ENCODE data around the gene NOX5.

Gene NOX5

DNA sequence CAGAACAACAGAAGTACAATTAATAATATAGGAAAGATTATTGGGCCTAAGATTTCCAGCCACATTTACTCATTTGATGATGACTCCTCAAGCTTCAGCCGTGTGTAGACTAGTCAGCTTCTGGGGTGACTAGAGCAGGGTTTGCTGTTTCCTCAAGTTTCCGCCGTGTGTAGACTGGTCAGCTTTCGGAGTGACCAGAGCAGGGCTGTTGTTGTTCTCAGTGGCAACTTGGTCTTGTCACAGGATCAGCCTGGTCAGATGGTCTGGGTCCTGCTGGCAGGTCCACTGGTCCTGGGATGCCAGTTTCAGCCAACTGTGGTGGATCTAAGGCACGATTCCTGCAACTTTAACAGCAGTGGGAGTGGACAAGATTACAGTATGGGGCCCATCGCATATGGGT lies 21.8 kb upstream of the NOX5 start:
- DNase-seq, result no peak

DNA sequence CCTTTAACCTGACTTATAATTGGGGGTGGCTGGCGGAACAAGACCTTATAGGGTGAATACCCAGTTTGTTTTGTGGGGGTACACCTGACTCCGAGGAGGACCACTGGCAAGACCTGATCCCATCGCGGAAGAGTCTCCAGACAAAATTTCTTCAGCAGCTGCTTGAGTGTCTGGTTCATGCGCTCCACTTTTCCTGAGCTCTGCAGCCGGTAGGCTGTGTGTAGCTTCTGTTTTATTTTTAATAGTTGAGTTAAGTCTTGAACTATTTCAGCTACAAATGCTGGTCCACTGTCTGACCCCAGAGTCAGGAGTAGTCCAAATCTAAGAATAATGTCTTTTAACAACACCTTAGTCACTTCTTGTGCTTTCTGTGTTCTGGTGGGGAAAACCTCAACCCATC lies 21.2 kb upstream of the NOX5 start:
- DNase-seq, result no peak

DNA sequence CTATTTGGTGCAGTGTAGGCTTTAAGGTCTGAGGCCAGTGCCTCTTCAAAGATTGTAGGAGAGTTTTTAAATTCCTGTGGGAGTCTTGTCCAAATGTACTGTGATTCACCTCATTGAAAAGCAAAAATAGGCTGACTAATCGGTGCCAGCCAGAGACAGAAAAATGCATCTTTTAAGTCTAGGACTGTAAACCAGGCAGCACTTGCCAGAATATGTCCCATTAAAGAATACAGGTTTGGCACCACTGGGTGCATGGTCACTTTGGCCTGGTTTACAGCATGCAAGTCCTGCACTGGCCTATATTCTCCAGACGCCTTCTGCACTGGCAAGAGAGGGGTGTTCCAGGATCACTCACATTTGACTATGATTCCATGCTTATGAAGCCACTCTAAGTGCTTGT lies 20.3 kb upstream of the NOX5 start:
- DNase-seq, result no peak

DNA sequence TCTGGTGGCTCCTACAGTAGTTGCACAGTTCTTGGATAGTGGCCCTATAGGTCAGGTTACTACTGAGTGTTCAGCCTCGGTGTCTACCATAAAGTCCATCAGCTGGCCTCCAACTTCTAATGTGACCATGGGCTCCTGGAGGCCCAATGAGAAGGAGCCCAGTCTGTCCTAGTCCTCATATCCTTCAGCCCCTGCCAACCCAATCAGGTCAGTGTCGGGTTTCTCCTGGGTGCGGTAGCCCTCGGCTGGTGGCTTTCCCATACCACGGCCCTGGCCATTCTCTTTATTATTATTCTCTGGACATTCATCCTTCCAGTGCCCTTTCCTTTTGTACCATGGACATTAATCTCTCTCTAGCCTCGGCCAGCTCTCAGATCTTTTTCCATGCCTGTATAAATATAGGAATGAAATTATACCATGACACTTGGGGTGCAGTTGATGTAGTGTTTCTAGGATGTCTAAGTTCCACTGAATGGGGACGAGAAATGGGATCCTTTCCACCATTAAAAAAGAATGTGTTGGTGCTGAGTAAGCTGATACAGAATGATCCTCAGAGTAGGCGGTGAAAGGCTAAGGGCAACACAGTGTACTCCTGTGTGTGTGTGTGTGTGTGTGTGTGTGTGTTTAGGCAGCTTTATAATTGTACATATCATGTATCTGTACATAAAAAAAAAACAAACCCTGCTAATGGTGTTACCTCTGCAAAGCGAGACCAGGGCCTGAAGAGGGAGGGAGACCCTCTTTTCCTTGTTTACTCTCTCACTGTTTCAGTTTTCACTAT lies 19.3 kb upstream of the NOX5 start:
- no peak for DNase-seq

DNA sequence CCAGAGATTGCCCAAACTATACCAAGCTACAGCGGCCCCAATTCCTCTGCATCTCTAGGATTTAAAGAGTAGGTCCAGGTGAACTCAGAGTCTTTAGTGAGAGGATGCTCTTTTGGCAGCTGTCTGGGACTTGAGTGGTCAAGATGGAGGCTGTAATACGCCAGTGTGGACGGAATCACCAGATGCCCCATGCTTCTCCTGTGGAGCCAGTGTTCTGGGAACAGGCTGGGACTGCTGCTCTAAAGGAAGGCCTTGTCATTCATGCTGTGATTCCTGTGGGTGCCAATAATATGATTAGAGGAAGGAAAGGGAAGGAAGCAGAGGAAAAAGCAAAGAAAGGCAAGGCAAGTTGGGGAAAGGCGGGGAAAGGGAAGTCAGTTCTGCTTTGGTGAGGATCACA lies 17.4 kb upstream of the NOX5 start:
- no peak for DNase-seq

DNA sequence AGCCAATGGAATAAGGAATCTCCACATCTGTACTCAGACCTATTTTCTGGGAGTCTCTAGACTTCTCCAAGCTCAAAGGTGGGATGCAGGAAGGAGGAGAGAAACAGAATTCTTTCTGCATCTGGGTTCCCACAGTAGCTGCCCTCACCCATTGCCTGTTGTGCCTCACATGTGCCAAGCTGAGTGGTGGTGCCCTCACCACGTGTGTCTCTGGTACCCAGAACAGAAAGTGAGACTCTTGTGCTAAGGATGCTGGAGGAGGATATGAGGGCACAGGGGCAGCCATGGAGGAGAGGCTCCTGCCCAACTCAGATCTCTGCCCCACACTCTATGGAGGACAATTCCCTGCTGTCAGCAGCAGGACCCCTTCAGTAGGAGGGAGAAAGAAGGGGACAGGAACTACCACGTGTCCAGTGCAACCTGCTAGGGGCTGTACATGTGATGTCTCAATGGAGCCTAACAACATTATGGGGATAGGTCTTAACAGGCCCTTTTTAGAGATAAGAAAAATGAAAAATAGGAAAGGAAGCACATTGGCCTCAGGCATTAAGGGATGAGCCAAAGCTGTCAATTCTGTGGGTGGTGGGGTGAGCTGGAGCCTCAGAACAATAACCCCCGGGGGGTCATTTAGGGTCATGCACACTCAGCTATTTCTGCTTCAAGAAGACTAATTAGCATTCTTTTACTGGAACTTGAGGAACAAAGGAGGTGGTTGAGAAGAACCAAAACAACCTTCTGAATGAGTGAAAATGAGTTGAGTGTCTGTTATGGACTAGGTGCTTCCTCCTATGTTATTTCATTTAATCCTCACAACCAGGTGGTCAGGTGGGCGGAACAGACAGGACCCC lies 16.3 kb upstream of the NOX5 start:
- no peak for DNase-seq

DNA sequence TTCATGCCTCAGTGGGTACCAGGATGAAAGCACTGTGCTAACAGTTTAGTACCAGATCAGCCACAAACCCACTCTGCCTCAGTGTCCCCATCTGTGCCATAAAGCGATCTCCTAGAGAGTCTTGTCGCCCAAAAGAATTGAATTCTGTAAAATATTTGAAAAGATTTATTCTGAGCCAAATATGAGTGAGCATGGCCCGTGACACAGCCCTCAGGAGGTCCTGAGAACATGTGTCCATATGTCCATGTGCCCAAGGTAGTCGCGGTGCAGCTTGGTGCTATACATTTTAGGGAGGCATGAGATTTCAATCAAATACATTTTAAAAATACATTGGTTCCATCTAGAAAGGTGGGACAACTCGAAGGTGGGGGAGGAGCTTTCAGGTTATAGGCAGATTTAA lies 15.4 kb upstream of the NOX5 start:
- no peak for DNase-seq

DNA sequence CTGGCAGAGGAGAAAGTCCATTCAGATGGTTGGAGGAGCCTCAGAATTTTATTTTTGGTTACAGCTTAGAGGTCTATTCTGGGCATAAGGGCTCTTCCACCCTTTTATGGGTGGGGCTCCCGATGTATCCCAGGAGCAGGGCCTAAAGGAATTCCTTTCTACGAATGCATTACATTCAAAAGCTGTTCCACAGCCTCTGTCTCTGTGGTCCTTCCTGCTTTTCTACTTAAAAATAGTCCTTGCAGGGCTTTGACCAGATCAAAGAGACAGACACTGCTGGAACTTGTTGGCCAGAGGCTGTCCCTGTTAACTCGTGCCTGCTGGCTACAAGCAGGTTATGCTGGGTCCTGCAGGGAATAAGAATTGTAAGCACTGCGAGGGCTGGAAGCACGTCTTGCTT lies 14.4 kb upstream of the NOX5 start:
- DNase-seq, result no peak

DNA sequence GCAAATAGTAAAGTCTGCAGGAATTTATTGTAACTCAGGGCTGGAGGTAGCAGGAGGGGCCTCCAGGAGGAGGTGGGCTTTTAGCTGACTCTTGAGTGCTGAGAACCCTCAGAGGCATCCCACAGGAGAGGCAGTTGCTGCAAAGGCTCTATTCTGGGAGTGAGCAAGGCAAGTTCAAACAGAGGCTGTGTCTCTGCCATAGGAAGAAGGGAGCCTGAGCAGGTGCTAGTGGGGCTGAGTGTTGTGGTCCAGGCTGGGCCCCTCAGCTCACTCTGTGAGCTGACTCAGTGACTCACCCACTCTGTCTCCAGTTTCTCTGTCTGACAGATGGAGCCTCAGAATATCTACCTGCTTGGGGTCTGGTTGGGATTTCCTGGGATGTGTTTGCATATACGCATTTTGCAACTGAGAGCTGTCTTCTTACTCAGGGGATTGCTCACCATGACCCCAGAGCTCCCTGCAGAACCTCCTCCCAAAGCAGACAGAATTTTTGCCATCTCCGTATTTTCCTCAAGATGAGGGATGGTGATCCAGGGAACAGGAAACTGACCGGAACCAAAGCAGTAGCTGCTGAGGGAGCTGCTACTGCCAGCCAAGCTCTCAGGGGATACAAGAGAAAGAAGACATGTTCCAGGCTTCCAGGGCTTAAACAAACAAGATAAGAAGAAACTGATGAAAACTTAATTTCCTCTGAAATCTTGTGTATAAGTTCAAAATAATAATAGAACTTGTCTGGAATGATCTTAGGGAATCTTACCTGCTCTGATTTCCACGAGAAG lies 13.6 kb upstream of the NOX5 start:
- no peak for DNase-seq

DNA sequence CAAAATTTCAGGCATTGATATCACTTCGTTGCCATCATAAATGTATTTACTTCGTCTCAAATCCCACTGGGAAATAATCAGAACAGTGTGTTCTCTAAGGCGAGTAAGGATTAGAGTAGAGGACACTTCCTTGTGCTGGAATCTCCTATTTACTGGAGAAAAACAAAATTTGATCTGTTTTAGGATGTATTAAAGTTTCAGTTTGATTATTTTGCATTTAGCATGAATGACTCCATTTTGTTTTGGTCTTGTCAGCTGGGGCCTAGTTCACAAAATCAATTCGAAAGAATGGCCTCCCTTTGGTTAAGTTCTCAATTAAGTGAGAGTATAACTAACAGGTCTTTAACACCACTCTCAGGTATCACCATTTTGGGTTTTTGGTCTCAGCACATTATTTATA lies 11.7 kb upstream of the NOX5 start:
- no peak for DNase-seq

DNA sequence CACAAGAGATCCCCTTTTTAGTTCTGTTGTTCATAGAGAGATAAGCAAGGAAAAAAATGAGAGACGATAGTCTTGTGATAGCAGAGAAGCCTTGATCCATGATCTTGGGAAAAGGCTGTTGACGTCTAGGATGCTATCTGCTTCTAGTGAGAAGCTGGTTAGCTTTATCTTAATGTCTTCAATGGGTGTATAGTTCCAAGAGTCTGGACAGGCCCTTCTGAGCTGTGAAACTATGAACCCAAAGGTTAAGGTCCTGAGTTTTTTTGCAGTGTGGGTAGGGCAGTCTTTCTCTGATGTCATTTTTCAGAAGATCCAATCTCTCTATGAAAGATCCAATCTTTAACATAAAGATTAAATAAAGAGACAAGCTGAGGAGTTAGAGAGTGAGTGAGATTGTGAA lies 10.5 kb upstream of the NOX5 start:
- no peak for DNase-seq

DNA sequence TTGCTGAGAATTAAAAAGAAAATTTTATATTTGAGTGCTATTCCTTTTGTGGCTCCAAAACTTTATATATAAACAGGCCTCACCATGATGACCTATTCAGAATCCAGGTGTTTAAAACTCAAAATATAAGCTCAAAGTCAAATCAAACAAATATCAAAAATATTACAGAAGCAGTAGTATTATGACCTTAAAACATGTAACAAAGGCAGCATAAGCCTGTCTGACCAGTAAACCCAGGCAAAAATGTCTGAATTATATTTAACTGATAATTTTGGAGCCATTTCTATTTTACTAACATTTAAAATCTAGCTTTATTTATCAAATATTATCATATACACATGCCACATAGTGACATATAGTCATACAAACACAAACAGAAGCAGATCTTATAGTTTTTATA lies 6.4 kb upstream of the NOX5 start:
- no peak for DNase-seq

DNA sequence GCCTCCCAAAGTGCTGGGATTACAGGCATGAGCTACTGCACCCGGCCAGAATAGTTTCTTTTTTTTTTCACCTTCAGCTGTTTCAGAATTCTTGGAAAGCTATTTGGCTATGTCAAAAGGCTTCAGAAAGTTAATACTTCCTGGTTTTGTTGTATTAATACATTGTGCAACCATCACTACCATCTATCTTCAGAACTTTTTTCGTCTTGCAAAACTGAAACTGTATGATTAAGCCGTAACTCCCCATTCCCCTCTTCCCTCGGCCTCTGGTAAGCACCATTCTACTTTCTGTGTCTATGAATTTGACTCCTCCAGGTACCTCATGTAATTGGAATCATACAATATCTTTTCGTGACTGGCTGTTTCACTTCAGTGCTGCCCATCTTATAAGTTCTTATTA lies 5.2 kb upstream of the NOX5 start:
- no peak for DNase-seq

DNA sequence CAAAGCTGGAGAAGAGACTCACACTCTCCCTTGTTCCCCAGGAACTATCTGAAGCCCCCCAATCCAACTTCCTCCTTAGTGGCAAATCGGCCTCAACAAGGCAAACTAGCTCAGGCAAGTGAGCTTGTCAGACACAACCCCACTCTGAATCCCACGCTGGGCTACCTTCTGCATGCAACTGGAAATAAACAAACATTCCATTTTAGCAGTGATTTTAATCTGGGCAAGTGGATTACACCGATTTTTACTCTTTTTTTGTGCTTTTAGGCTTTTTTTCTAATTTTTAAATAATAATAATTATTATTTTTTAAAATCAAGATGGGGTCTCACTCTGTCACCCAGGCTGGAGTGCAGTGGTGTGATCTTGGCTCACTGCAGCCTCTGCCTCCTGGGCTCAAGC lies 2.9 kb upstream of the NOX5 start:
- DNase-seq, result no peak

DNA sequence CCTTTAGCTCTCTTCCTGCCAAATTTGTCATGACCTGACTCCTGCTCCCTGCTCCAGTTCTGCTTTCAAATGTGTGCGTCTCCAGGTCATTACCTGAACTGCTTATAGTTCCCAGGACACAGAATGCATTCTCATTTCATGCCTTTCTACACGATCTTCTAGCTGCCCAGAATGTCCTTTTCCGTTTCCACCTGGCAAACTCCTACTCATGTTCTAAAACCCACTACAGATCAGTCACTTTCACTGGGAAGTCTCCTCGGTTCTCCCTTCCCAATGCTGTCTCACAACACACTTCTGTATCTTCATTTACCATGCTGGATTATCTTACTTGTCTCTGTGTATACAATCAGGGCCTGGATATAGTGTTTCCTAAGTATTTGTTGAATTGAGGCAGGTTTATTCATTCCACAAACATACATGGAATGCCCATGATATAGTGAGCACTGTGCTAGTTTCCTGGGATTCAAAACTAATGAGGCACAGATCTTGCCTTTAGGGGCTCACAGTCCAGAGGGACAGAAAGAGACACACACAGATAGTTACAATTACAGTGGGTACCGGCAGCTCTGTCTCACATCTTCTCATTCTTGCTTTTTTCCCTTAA lies 1.6 kb upstream of the NOX5 start:
- no peak for DNase-seq

DNA sequence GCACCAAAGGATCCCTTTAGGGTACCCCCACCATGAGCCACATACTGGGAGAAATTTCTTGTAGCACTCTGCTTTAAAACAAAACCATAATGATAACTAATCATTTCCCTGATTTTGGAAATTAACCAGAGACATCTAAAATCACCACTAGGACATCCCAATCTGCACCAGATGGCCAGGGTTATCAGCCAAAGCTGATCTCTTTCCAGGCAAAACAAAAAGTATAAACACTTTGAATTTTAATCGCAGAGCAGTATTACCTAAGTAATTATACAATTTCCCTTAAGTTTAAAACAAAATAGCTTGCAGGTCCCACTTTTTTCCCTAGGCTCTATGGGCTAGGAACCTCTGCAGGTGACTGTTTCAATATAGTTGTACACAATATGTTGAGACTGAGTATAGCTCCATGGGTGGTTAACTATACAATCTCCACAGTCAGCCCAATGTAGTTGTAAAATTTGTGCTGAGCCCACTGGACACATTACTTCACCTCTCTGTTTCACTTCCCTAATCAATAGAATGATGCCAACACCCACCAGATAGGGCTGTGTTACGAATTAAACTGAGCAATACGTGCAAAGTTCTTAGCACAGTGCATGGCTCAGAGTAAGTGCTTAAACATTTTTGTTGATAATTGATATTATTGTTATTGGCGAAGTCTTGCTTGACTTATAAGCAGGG lies 629 bp upstream of the NOX5 start:
- no peak for DNase-seq

DNA sequence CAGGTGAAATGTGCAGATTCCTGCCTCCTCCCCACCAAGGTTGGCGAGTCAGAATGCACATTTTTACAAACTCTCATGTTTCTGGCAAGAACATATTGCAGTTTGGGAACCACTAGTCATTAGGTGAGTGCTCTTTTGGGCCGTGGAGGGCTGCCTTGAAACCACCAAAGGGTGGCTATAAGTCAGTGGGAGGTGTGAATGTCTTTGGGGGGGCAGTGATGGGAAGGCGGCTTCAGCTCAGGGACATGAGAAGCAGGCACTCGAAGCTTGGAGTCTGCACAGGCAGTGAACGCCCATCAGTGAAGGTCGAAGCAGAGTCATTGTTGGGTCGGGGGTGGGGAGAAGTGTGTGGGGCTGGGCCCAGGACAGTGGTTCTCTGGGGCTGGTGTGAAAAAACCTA lies 1.1 kb downstream of the NOX5 start:
- no peak for DNase-seq

DNA sequence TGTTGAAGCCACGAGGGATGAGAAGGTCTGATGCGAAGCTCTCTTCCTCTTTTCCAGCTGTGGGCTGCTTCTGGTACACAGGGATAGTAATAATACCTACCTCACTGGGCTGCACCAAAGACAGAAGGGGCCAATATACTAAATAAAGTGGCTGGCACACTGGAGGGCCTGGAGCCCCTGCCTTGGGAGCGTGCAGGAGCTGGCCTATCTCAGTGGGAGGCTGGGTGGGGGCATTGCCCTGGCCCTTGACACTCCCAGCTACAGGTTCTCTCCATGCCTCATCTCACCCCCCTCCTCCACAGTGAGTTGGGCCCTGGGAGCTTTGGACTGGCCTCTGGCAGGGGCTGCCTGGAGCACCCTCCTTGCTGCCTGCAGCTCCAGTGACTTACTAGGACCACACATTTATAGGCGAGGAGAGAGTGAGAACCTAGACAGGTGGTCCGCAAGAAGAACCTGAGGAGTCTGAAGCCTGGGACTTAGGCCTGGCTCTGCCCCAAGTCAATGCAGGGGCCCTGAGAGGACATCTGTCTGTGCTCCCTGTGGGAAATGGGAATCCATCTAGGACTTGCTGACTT lies 1.6 kb downstream of the NOX5 start:
- no peak for DNase-seq

DNA sequence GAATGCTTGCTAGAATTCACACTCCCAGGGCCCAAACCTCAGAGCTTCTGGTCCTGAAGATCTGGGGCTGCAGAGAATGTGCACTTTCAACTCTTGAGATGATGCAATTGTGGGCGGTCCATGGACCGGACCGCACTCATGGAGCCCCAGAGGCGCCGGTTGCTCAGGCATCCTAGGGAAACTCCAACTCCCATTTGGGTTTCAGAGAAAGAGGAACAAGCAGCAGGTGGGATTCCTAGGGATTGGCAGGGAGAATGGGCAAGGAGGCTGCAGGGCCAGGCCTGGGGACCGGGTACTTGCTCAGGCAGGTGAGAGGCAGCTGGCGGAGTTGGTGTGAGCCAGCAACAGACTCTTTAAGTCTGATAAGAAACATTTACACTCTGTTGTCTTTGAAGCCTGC lies 3.5 kb downstream of the NOX5 start:
- DNase-seq, result no peak

DNA sequence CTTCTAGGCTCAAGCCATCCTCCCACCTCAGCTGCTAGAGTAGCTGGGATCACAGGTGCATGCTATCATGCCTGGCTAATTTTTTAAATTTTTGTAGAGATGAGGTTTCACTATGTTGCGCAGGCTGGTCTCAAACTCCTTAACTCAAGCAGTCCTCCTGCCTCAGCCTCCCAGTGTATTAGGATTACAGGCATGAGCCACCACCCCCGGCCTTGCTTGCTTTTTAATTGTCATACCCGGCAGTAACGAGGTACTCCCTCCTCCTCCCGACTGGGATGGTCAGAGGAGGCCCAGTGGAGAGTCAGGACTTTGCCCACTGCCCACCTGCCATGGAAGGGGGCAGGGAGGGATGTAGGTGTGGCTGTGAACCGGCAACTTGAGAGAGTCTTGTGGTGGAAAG lies 4.5 kb downstream of the NOX5 start:
- no peak for DNase-seq

DNA sequence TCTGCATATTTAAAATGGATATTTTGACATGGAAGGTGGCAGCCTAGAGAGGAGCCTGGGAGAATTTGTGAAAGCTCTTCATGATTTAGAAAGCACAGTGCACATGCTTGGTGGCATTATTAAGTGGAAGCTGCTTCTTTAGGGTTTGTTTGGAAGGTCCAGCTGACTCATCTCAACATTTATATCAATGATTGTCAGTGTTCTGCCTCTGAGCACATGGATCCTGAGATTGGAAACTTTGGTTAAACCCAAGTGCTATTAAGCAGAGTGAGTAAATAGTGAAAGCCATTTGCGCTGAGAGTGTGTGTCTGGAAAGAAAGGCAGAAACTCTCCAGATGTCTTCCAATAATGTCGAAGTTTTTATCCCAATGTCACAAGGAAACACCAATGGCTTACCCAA lies 7.4 kb downstream of the NOX5 start:
- DNase-seq, result no peak

DNA sequence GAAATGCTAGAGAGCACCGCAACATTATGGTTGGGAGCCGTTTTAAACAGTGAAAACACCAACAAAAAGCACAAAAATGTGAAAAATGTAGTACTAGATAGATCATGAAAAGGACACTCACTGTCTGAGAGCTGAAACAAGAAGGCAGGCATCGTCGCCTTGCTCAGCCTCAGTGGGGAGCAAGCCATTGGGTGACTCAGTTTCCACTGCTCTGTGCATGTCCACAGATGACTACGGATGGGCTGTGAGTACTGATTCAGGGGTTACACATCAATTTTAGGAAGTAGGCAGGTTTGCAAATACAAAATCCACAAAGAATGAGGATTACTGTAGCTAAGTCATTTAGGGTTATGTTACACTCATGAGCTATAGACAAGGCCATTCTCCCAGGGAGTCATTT lies 10.8 kb downstream of the NOX5 start:
- DNase-seq, result no peak
